HepG2 (cell line): ENCODE measurements around the gene TNFRSF25.

Experiments
- AGO2 ChIP-seq: fragments of 200-400 bp; formaldehyde crosslinking; optimal IDR thresholded peaks from 2 replicates; pipeline ENCODE3; 2017; ENCODE audit warnings: mild to moderate bottlenecking, low read depth, low read length, moderate library complexity
- FOSL2 ChIP-seq: sonication (generic); formaldehyde crosslinking; IDR thresholded peaks from 2 replicates; pipeline ENCODE4 v1.4.0; 2020; ENCODE audit warnings: missing genetic modification reagents
- JUN ChIP-seq: sonication (generic); formaldehyde crosslinking; IDR thresholded peaks from 2 replicates; pipeline ENCODE4 v1.4.0; 2020; ENCODE audit warnings: mild to moderate bottlenecking, missing genetic modification reagents
- POLR2G ChIP-seq: fragments of 200-400 bp; formaldehyde crosslinking; IDR thresholded peaks from 2 replicates; pipeline ENCODE4 v1.6.1; 2018; ENCODE audit warnings: mild to moderate bottlenecking, low read depth, low read length, moderate library complexity
- ZNF549 ChIP-seq: sonication (generic); formaldehyde crosslinking; IDR thresholded peaks from 2 replicates; pipeline ENCODE4 v1.5.0; 2020; ENCODE audit warnings: missing genetic modification reagents
- TF ChIP-seq, protein P1 (sequence below): sonication (generic); formaldehyde crosslinking; IDR thresholded peaks from 2 replicates; pipeline ENCODE4 v1.4.0; 2020; ENCODE audit warnings: missing genetic modification reagents, borderline replicate concordance
- TF ChIP-seq, protein P2 (sequence below): sonication (generic); formaldehyde crosslinking; IDR thresholded peaks from 2 replicates; pipeline ENCODE4 v1.4.0; 2020; ENCODE audit warnings: low read depth, mild to moderate bottlenecking, missing genetic modification reagents
- TF ChIP-seq, protein P3 (sequence below): sonication (generic); formaldehyde crosslinking; IDR thresholded peaks from 2 replicates; pipeline ENCODE4 v1.8.1; 2023; ENCODE audit warnings: missing genetic modification reagents, mild to moderate bottlenecking, borderline replicate concordance
- TF ChIP-seq, protein P4 (sequence below): IDR thresholded peaks from 2 replicates; pipeline ENCODE4 v1.6.1; 2012; ENCODE audit warnings: low read depth, low read length, improper control_type of control experiment
- TF ChIP-seq, protein P5 (sequence below): sonication (generic); formaldehyde crosslinking; IDR thresholded peaks from 2 replicates; pipeline ENCODE4 v1.5.0; 2020; ENCODE audit warnings: mild to moderate bottlenecking, missing genetic modification reagents
- TF ChIP-seq, protein P6 (sequence below): sonication (generic); formaldehyde crosslinking; IDR thresholded peaks from 2 replicates; pipeline ENCODE4 v1.4.0; 2020; ENCODE audit warnings: mild to moderate bottlenecking, missing genetic modification reagents
- TF ChIP-seq, protein P7 (sequence below), 2 experiments: sonication (generic) in 1 of 2; formaldehyde crosslinking in 1 of 2; IDR thresholded peaks; 2 replicates each; pipeline versions ENCODE4 v1.4.0 to v1.6.1; 2018 to 2020; ENCODE audit warnings: missing genetic modification reagents in 2 of 2, borderline replicate concordance in 1 of 2, low read depth in 1 of 2, mild to moderate bottlenecking in 1 of 2, missing biosample characterization in 1 of 2

DNA sequence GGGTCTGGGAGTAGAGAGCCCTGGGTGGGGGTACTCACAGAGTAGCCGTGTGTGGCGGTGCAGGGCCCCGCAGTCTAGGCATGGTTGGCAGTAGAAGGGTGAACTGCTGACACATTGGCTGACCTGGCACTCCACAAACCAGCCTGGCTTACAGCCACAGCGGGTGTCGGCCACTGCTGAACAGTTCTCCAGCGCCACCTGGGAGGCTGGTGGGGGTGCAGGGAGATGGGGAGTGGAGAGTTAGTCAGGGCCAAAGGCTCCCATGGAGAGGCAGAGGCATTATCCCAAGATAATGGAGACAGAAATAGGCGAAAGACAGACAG, 1.5 kb downstream of the TNFRSF25 start:
- TF ChIP-seq, protein P1, sequence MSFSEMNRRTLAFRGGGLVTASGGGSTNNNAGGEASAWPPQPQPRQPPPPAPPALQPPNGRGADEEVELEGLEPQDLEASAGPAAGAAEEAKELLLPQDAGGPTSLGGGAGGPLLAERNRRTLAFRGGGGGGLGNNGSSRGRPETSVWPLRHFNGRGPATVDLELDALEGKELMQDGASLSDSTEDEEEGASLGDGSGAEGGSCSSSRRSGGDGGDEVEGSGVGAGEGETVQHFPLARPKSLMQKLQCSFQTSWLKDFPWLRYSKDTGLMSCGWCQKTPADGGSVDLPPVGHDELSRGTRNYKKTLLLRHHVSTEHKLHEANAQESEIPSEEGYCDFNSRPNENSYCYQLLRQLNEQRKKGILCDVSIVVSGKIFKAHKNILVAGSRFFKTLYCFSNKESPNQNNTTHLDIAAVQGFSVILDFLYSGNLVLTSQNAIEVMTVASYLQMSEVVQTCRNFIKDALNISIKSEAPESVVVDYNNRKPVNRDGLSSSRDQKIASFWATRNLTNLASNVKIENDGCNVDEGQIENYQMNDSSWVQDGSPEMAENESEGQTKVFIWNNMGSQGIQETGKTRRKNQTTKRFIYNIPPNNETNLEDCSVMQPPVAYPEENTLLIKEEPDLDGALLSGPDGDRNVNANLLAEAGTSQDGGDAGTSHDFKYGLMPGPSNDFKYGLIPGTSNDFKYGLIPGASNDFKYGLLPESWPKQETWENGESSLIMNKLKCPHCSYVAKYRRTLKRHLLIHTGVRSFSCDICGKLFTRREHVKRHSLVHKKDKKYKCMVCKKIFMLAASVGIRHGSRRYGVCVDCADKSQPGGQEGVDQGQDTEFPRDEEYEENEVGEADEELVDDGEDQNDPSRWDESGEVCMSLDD (CRISPR knock-in tag): no peak
- TF ChIP-seq, protein P2, sequence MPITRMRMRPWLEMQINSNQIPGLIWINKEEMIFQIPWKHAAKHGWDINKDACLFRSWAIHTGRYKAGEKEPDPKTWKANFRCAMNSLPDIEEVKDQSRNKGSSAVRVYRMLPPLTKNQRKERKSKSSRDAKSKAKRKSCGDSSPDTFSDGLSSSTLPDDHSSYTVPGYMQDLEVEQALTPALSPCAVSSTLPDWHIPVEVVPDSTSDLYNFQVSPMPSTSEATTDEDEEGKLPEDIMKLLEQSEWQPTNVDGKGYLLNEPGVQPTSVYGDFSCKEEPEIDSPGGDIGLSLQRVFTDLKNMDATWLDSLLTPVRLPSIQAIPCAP (CRISPR knock-in tag): no peak
- TF ChIP-seq, protein P3, sequence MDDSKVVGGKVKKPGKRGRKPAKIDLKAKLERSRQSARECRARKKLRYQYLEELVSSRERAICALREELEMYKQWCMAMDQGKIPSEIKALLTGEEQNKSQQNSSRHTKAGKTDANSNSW (CRISPR knock-in tag): no peak
- TF ChIP-seq AGO2 (peak; percentile 41), FOSL2 (CRISPR knock-in tag) (no peak), ZNF549 (CRISPR knock-in tag) (no peak), JUN (CRISPR knock-in tag) (no peak), POLR2G (peak; percentile 24)
- TF ChIP-seq, protein P4, sequence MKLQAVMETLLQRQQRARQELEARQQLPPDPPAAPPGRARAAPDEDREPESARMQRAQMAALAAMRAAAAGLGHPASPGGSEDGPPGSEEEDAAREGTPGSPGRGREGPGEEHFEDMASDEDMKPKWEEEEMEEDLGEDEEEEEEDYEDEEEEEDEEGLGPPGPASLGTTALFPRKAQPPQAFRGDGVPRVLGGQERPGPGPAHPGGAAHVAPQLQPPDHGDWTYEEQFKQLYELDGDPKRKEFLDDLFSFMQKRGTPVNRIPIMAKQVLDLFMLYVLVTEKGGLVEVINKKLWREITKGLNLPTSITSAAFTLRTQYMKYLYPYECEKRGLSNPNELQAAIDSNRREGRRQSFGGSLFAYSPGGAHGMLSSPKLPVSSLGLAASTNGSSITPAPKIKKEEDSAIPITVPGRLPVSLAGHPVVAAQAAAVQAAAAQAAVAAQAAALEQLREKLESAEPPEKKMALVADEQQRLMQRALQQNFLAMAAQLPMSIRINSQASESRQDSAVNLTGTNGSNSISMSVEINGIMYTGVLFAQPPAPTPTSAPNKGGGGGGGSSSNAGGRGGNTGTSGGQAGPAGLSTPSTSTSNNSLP: no peak
- TF ChIP-seq, protein P5, sequence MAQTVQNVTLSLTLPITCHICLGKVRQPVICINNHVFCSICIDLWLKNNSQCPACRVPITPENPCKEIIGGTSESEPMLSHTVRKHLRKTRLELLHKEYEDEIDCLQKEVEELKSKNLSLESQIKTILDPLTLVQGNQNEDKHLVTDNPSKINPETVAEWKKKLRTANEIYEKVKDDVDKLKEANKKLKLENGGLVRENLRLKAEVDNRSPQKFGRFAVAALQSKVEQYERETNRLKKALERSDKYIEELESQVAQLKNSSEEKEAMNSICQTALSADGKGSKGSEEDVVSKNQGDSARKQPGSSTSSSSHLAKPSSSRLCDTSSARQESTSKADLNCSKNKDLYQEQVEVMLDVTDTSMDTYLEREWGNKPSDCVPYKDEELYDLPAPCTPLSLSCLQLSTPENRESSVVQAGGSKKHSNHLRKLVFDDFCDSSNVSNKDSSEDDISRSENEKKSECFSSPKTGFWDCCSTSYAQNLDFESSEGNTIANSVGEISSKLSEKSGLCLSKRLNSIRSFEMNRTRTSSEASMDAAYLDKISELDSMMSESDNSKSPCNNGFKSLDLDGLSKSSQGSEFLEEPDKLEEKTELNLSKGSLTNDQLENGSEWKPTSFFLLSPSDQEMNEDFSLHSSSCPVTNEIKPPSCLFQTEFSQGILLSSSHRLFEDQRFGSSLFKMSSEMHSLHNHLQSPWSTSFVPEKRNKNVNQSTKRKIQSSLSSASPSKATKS (CRISPR knock-in tag): no peak
- TF ChIP-seq, protein P6, sequence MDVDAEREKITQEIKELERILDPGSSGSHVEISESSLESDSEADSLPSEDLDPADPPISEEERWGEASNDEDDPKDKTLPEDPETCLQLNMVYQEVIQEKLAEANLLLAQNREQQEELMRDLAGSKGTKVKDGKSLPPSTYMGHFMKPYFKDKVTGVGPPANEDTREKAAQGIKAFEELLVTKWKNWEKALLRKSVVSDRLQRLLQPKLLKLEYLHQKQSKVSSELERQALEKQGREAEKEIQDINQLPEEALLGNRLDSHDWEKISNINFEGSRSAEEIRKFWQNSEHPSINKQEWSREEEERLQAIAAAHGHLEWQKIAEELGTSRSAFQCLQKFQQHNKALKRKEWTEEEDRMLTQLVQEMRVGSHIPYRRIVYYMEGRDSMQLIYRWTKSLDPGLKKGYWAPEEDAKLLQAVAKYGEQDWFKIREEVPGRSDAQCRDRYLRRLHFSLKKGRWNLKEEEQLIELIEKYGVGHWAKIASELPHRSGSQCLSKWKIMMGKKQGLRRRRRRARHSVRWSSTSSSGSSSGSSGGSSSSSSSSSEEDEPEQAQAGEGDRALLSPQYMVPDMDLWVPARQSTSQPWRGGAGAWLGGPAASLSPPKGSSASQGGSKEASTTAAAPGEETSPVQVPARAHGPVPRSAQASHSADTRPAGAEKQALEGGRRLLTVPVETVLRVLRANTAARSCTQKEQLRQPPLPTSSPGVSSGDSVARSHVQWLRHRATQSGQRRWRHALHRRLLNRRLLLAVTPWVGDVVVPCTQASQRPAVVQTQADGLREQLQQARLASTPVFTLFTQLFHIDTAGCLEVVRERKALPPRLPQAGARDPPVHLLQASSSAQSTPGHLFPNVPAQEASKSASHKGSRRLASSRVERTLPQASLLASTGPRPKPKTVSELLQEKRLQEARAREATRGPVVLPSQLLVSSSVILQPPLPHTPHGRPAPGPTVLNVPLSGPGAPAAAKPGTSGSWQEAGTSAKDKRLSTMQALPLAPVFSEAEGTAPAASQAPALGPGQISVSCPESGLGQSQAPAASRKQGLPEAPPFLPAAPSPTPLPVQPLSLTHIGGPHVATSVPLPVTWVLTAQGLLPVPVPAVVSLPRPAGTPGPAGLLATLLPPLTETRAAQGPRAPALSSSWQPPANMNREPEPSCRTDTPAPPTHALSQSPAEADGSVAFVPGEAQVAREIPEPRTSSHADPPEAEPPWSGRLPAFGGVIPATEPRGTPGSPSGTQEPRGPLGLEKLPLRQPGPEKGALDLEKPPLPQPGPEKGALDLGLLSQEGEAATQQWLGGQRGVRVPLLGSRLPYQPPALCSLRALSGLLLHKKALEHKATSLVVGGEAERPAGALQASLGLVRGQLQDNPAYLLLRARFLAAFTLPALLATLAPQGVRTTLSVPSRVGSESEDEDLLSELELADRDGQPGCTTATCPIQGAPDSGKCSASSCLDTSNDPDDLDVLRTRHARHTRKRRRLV: no peak
- TF ChIP-seq, protein P7, sequence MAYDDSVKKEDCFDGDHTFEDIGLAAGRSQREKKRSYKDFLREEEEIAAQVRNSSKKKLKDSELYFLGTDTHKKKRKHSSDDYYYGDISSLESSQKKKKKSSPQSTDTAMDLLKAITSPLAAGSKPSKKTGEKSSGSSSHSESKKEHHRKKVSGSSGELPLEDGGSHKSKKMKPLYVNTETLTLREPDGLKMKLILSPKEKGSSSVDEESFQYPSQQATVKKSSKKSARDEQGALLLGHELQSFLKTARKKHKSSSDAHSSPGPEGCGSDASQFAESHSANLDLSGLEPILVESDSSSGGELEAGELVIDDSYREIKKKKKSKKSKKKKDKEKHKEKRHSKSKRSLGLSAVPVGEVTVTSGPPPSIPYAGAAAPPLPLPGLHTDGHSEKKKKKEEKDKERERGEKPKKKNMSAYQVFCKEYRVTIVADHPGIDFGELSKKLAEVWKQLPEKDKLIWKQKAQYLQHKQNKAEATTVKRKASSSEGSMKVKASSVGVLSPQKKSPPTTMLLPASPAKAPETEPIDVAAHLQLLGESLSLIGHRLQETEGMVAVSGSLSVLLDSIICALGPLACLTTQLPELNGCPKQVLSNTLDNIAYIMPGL (CRISPR knock-in tag; IDR thresholded peaks at IDR 0.05; ENCODE audit: borderline replicate concordance in 1 of 2, low read depth in 1 of 2): peak; percentile 49 to 50; a peak in 2 of 4 replicates
